B cell (primary cell): ENCODE results near the gene SREK1. TPM values are rescaled to one million over a fixed set of nuclear protein-coding genes. Genes with fewer than 3 reads are reported as not detected.

Experiments
- ATAC-seq: fragments of 200-7000 bp; cut with Tn5 transposase; one replicate; pipeline ENCODE4 v1.10.0; 2021; ENCODE audit warnings: low read depth, mild to moderate bottlenecking, moderate number of reproducible peaks, moderate library complexity
- CTCF ChIA-PET: fragments of 350-600 bp; sonication (Branson Sonifier 250); formaldehyde crosslinking; loops from one replicate; lab custom pipeline; 2021; ENCODE audit warnings: antibody characterized with exemption, inconsistent platforms; lab: Charles Lee
- POLR2A ChIA-PET: fragments of 350-600 bp; sonication (Branson Sonifier 250); formaldehyde crosslinking; loops from one replicate; lab custom pipeline; 2021; ENCODE audit warnings: antibody characterized with exemption; lab: Charles Lee
- DNase-seq: peaks from one replicate; pipeline ENCODE4 v3.0.0; 2013
- H2AFZ ChIP-seq: 2 replicates; pipeline ENCODE4 v1.6.1; 2012; ENCODE audit warnings: mild to moderate bottlenecking, low read depth, low read length; ENCODE audit not compliant: insufficient read depth, poor library complexity, severe bottlenecking
- H3K27ac ChIP-seq, 2 donors: 1 replicate in 1 of 2; 2 replicates in 1 of 2; pipeline ENCODE4 v1.5.1; 2012 to 2013; ENCODE audit warnings: low read length in 2 of 2, mild to moderate bottlenecking in 2 of 2, moderate library complexity in 1 of 2
- H3K27me3 ChIP-seq, 4 experiments: fragments of 200-600 bp in 1 of 4; sonication (generic) in 1 of 4; replicated peaks in 1 of 4; 1 replicate in 2 of 4; 2 replicates in 2 of 4; pipeline versions ENCODE4 v1.6.1 to v1.7.0; 2013 to 2016; ENCODE audit warnings: low read length in 3 of 4, mild to moderate bottlenecking in 2 of 4, mixed read lengths in 1 of 4, moderate library complexity in 1 of 4; ENCODE audit not compliant: insufficient read depth in 4 of 4, control insufficient read depth in 3 of 4; ENCODE audit errors: control extremely low read depth in 1 of 4
- H3K36me3 ChIP-seq, 2 experiments: replicated peaks in 1 of 2; 1 replicate in 1 of 2; 2 replicates in 1 of 2; pipeline versions ENCODE4 v1.6.1 to v1.7.1; 2013; ENCODE audit warnings: low read length in 1 of 2; ENCODE audit not compliant: insufficient read depth in 2 of 2, control insufficient read depth in 1 of 2; ENCODE audit errors: control extremely low read depth in 1 of 2, extremely low read depth in 1 of 2
- H3K4me1 ChIP-seq, 2 donors: fragments of 200-600 bp in 1 of 2; sonication (generic) in 1 of 2; 1 replicate in 1 of 2; 2 replicates in 1 of 2; pipeline versions ENCODE4 v1.5.1 to v1.6.1; 2013 to 2017; ENCODE audit warnings: low read length in 2 of 2; ENCODE audit not compliant: control insufficient read depth in 2 of 2, insufficient read depth in 2 of 2
- H3K4me2 ChIP-seq: replicated peaks from 2 replicates; pipeline ENCODE3; 2012; ENCODE audit warnings: mild to moderate bottlenecking, low read depth, low read length; ENCODE audit not compliant: poor library complexity, severe bottlenecking
- H3K4me3 ChIP-seq, 5 experiments: fragments of 200-600 bp in 1 of 5; sonication (generic) in 1 of 5; 1 replicate in 3 of 5; 2 replicates in 2 of 5; pipeline versions ENCODE4 v1.5.1 to v1.7.0; 2011 to 2016; ENCODE audit warnings: low read length in 4 of 5, mild to moderate bottlenecking in 4 of 5, low read depth in 2 of 5, control low read depth in 1 of 5, moderate library complexity in 1 of 5; ENCODE audit not compliant: insufficient read depth in 1 of 5; ENCODE audit errors: control extremely low read depth in 1 of 5, extremely low read depth in 1 of 5
- H3K79me2 ChIP-seq: fragments of 200-600 bp; sonication (generic); one replicate; pipeline ENCODE4 v1.6.0; 2016; ENCODE audit warnings: low read length; ENCODE audit not compliant: control insufficient read depth, insufficient read depth
- H3K9ac ChIP-seq: fragments of 200-600 bp; sonication (generic); 2 replicates; pipeline ENCODE4 v1.6.1; 2017; ENCODE audit warnings: mild to moderate bottlenecking, low read length, moderate library complexity
- H3K9me3 ChIP-seq, 3 donors: one replicate each; pipeline versions ENCODE4 v1.6.1 to v1.7.1; 2013; ENCODE audit warnings: low read length in 2 of 3; ENCODE audit not compliant: control insufficient read depth in 2 of 3, insufficient read depth in 1 of 3; ENCODE audit errors: control extremely low read depth in 1 of 3
- H4K20me1 ChIP-seq: 2 replicates; pipeline ENCODE4 v1.6.0; 2012; ENCODE audit warnings: mild to moderate bottlenecking, low read length; ENCODE audit not compliant: insufficient read depth, control insufficient read depth, poor library complexity, severe bottlenecking
- H3K27ac Mint-ChIP-seq: one replicate; pipeline ENCODE4 v1.8.0; 2021; ENCODE audit warnings: mixed read lengths
- H3K27me3 Mint-ChIP-seq: one replicate; pipeline ENCODE4 v1.8.0; 2021; ENCODE audit warnings: mixed read lengths
- H3K4me1 Mint-ChIP-seq: one replicate; pipeline ENCODE4 v1.8.0; 2021; ENCODE audit warnings: mixed read lengths
- H3K4me3 Mint-ChIP-seq: one replicate; pipeline ENCODE4 v1.8.0; 2021; ENCODE audit warnings: mixed read lengths
- H3K9me3 Mint-ChIP-seq: one replicate; pipeline ENCODE4 v1.8.0; 2022; ENCODE audit warnings: mixed read lengths; ENCODE audit not compliant: insufficient read depth
- EZH2 ChIP-seq: IDR thresholded peaks from 2 replicates; pipeline ENCODE4 v1.6.1; 2012; ENCODE audit warnings: borderline replicate concordance, low read depth, mild to moderate bottlenecking, moderate library complexity, low read length; ENCODE audit not compliant: insufficient read depth, poor library complexity, severe bottlenecking
- WGBS: methylation state at CpG from one replicate; pipeline ENCODE4 v1.1.5; 2013; ENCODE audit warnings: missing lambda C conversion rate; ENCODE audit not compliant: insufficient coverage; 5-methylcytosine and 5-hydroxymethylcytosine counted together
- intact Hi-C: fragments of 100-400 bp; cut with micrococcal nuclease; formaldehyde crosslinking; loops from one replicate; pipeline ENCODE4 v1.10.0; 2022
- polyA plus RNA-seq: library from polyadenylated mRNA; depleted of rRNA; stranded (reverse); fragments of >200 nt; gene quantifications from 2 replicates; pipeline ENCODE4 v1.2.3, GENCODE V29; 2012
- total RNA-seq, 2 donors: library from RNA; stranded (reverse); fragments of 120-200 nt in 1 of 2; gene quantifications; 1 replicate in 1 of 2; 2 replicates in 1 of 2; pipeline versions ENCODE4 v1.2.3 to v1.2.4, GENCODE V29; 2013 to 2022
- TF ChIP-seq, protein P1 (sequence below): fragments of 200-600 bp; IDR thresholded peaks from one replicate; pipeline ENCODE4 v1.8.0; 2022; ENCODE audit warnings: antibody characterized with exemption, mild to moderate bottlenecking

The SREK1 gene
- total and polyA plus RNA-seq, 2 donors (not counting 1 experiment from before 2014, with no cell fraction given), result 24.1 to 117 TPM

DNA sequence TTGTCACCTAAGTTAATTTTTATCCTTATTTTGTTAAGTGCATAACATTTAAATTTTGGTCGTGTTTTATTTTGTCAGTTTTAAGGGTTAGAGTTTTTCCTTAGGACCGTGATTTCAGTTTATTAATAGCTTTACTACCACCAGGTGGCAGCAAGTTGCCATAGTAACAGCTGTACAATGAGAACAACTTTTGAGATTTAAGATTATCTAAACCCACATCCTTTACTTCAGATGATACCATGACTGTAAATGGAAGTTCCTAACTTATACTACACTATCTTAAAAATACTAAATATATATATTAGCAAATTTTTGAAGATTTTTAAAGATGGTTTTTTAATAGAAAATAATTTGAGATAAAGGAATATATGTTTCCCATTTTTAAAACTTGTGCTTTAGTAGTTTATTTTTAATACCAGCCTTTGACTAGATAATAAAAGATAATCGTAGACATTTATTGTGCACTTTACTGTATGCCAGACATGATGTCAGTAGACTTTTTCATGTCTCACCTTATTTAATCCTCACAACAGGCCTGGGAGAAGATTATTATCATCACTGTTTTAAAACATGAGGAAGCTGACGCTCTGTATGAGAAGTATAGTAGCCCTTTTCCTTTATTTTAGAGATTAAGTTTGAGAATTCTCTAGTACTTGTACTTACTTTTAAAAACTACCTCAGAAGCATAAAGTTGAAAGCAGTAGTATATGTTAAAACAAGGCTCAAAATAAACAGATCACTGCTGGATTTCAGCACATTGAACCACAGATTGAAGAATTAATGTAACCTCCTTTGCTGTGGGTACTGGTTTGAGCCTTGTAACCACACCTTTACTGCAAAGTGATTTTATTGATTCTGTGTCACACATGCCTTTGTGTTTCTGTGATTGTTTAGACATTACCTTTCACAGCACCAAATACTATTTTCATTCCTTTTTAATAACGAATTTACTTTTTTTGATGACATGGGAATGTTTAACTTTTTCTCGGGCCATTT, 27.5 kb downstream of the SREK1 start:
- Histone ChIP-seq H3K4me3 (no peak overlapping the region), H3K9ac (no peak overlapping the region), H3K4me2 (no peak overlapping the region), H3K27ac (peak overlapping the region; percentile 18 to 60), H2AFZ (no peak overlapping the region), H3K79me2 (no peaks in the 10 kb centered on the region), H3K27me3 (no peaks in the 10 kb centered on the region), H3K4me1 (peaks cover 0 to 8% of the 10 kb centered on the region in 2 donors), H3K36me3 (peaks cover 13 to 56% of the 10 kb centered on the region in 2 experiments), H3K9me3 (no peaks in the 10 kb centered on the region), H4K20me1 (no peaks in the 10 kb centered on the region)
- ATAC-seq (peak; percentile 64), DNase-seq (peak; percentile 71)
- Mint-ChIP-seq H3K4me3 (no peak overlapping the region), H3K4me1 (peaks cover 20% of the 10 kb centered on the region), H3K27ac (no peak overlapping the region), H3K9me3 (no peaks in the 10 kb centered on the region), H3K27me3 (no peaks in the 10 kb centered on the region)
- intact Hi-C loops, result loop anchor here (1.0 to 5.0 kb wide), 3 partner anchors 135 to 586 kb away; no protein-coding TSS in a partner anchor
- TF ChIP-seq, protein P1, sequence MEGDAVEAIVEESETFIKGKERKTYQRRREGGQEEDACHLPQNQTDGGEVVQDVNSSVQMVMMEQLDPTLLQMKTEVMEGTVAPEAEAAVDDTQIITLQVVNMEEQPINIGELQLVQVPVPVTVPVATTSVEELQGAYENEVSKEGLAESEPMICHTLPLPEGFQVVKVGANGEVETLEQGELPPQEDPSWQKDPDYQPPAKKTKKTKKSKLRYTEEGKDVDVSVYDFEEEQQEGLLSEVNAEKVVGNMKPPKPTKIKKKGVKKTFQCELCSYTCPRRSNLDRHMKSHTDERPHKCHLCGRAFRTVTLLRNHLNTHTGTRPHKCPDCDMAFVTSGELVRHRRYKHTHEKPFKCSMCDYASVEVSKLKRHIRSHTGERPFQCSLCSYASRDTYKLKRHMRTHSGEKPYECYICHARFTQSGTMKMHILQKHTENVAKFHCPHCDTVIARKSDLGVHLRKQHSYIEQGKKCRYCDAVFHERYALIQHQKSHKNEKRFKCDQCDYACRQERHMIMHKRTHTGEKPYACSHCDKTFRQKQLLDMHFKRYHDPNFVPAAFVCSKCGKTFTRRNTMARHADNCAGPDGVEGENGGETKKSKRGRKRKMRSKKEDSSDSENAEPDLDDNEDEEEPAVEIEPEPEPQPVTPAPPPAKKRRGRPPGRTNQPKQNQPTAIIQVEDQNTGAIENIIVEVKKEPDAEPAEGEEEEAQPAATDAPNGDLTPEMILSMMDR, result peak; percentile 70
- TF ChIP-seq EZH2, result no peak
- CTCF ChIA-PET, result interaction anchor here (0.6 to 1.6 kb wide), 11 partner anchors 8 to 1360 kb away, joined by 3 to 10 read pairs (median 4); no protein-coding TSS in a partner anchor
- POLR2A ChIA-PET, result no interaction called here
- no CpG with 5 or more reads among the region's 6 CpGs for WGBS

DNA sequence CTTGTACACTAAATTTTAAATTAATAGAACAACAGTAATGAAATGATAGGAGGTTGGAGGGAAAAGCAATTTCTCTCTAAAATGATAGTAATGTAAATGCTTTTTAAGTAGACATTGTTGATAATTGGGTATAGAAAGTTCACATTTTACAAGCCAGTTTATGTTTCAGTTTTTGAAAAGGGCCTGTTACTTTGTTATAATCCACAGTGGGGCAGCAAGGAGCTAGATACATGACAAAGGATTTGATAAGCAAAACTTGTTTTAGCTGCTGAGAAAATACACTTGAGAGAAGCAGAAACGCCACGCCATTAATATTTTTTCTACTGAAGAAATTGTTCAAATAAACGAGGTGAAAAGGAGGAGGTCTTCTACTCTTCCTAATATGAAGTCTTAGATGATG, 30.2 kb downstream of the SREK1 start:
- CTCF ChIA-PET, result no interaction called here
- H3K36me3 ChIP-seq, result peaks cover 19 to 73% of the 10 kb centered on the region in 2 experiments
- POLR2A ChIA-PET, result no interaction called here
- intact Hi-C loops, result loop anchor here (5.0 kb wide), 1 partner anchor 432 kb away; no protein-coding TSS in a partner anchor
- H3K4me1 ChIP-seq, result peaks cover 0 to 5% of the 10 kb centered on the region in 2 donors
- peaks cover 16% of the 10 kb centered on the region for H3K4me1 Mint-ChIP-seq
- ATAC-seq (no peak), DNase-seq (no peak)
- no peak overlapping the region for H3K4me3 Mint-ChIP-seq
- H2AFZ ChIP-seq, result no peak overlapping the region
- H3K9me3 Mint-ChIP-seq, result no peaks in the 10 kb centered on the region
- WGBS, result no CpG with 5 or more reads among the region's 3 CpGs
- H3K79me2 ChIP-seq, result no peaks in the 10 kb centered on the region
- H3K9ac ChIP-seq, result no peak overlapping the region
- no peak overlapping the region for H3K4me3 ChIP-seq
- H4K20me1 ChIP-seq, result no peaks in the 10 kb centered on the region
- no peaks in the 10 kb centered on the region for H3K27me3 Mint-ChIP-seq
- no peak overlapping the region for H3K4me2 ChIP-seq
- H3K27ac Mint-ChIP-seq, result no peak overlapping the region
- no peaks in the 10 kb centered on the region for H3K27me3 ChIP-seq
- H3K27ac ChIP-seq, result no peak overlapping the region
- TF ChIP-seq EZH2, result no peak
- TF ChIP-seq, protein P1, result peak; percentile 8
- no peaks in the 10 kb centered on the region for H3K9me3 ChIP-seq
